HepG2 (cell line): Measurements from ENCODE around the gene DYNC2I2. TPM values are rescaled to one million over a fixed set of nuclear protein-coding genes. Genes with fewer than 3 reads are reported as not detected.

Experiments
- BRCA1 ChIP-seq: sonication (generic); formaldehyde crosslinking; IDR thresholded peaks from 2 replicates; pipeline ENCODE4 v1.4.0; 2020; ENCODE audit warnings: missing genetic modification reagents
- KLF12 ChIP-seq: sonication (generic); formaldehyde crosslinking; IDR thresholded peaks from 2 replicates; pipeline ENCODE4 v1.4.0; 2020; ENCODE audit warnings: missing genetic modification reagents, borderline replicate concordance
- MAF1 ChIP-seq: sonication (generic); formaldehyde crosslinking; IDR thresholded peaks from 2 replicates; pipeline ENCODE4 v1.5.0; 2020; ENCODE audit warnings: missing genetic modification reagents, borderline replicate concordance
- MXD4 ChIP-seq: IDR thresholded peaks from 2 replicates; pipeline ENCODE4 v1.6.1; 2016; ENCODE audit warnings: mild to moderate bottlenecking, missing biosample characterization, missing genetic modification reagents
- NONO ChIP-seq, 2 experiments: fragments of 450-650 bp in 1 of 2; sonication (generic) in 1 of 2; formaldehyde crosslinking in 1 of 2; IDR thresholded peaks in 1 of 2; conservative IDR thresholded peaks in 1 of 2; 2 replicates each; pipeline versions ENCODE4 v1.6.1 to v1.8.0; 2017 to 2022; ENCODE audit warnings: mild to moderate bottlenecking in 1 of 2, missing genetic modification reagents in 1 of 2, moderate library complexity in 1 of 2
- NR2F2 ChIP-seq: IDR thresholded peaks from 2 replicates; pipeline ENCODE4 v1.6.1; 2012; ENCODE audit warnings: low read depth, inconsistent platforms, borderline replicate concordance
- POGZ ChIP-seq: sonication (generic); formaldehyde crosslinking; IDR thresholded peaks from 2 replicates; pipeline ENCODE4 v1.4.0; 2020; ENCODE audit warnings: mild to moderate bottlenecking, missing genetic modification reagents
- POLR2AphosphoS2 ChIP-seq: IDR thresholded peaks from 2 replicates; pipeline ENCODE4 v1.6.1; 2011; ENCODE audit warnings: low read depth, low read length, improper control_type of control experiment
- RORA ChIP-seq: sonication (generic); formaldehyde crosslinking; IDR thresholded peaks from 2 replicates; pipeline ENCODE4 v1.5.0; 2020; ENCODE audit warnings: mild to moderate bottlenecking, missing genetic modification reagents, moderate library complexity
- SP2 ChIP-seq: sonication (generic); formaldehyde crosslinking; IDR thresholded peaks from 2 replicates; pipeline ENCODE4 v1.5.1; 2020; ENCODE audit warnings: mild to moderate bottlenecking, missing genetic modification reagents
- TGIF2 ChIP-seq: IDR thresholded peaks from 2 replicates; pipeline ENCODE4 v1.6.1; 2016; ENCODE audit warnings: control low read depth, missing compliant biosample characterization
- ZBTB4 ChIP-seq: sonication (generic); formaldehyde crosslinking; IDR thresholded peaks from 2 replicates; pipeline ENCODE4 v1.4.0; 2020; ENCODE audit warnings: missing genetic modification reagents, mild to moderate bottlenecking, borderline replicate concordance
- ZNF446 ChIP-seq: sonication (generic); formaldehyde crosslinking; IDR thresholded peaks from 2 replicates; pipeline ENCODE4 v1.5.0; 2020; ENCODE audit warnings: mild to moderate bottlenecking, missing genetic modification reagents
- polyA plus RNA-seq, 8 experiments: library from polyadenylated mRNA; depleted of rRNA in 3 of 8; stranded (reverse) in 7 of 8; unstranded in 1 of 8; fragments of >200 nt; fragmentation: Illumina TruSeq in 4 of 8; extraction: Trizol in 4 of 8; gene quantifications; 2 replicates each; pipeline versions ENCODE4 v1.2.1 to v1.2.3, GENCODE V29; 2011 to 2016; ENCODE audit warnings: low read depth in 4 of 8, missing spikeins in 1 of 8, mixed read lengths in 1 of 8; ENCODE audit not compliant: insufficient read depth in 1 of 8
- total RNA-seq, 5 experiments: library from RNA; depleted of rRNA; stranded (reverse); fragments of >200 nt; fragmentation: Illumina TruSeq; extraction: Trizol; gene quantifications; 2 replicates each; pipeline ENCODE4 v1.2.3, GENCODE V29; 2016; ENCODE audit warnings: low read depth in 1 of 5
- TF ChIP-seq, protein P1 (sequence below): sonication (generic); formaldehyde crosslinking; IDR thresholded peaks from 2 replicates; pipeline ENCODE4 v1.5.1; 2020; ENCODE audit warnings: missing genetic modification reagents, mild to moderate bottlenecking, borderline replicate concordance
- TF ChIP-seq, protein P2 (sequence below): sonication (generic); formaldehyde crosslinking; IDR thresholded peaks from 2 replicates; pipeline ENCODE4 v1.5.1; 2020; ENCODE audit warnings: missing genetic modification reagents, mild to moderate bottlenecking, borderline replicate concordance
- TF ChIP-seq, protein P3 (sequence below): sonication (generic); formaldehyde crosslinking; IDR thresholded peaks from 2 replicates; pipeline ENCODE4 v1.4.0; 2020; ENCODE audit warnings: low read depth, mild to moderate bottlenecking, missing genetic modification reagents

DYNC2I2 gene
- total and polyA plus RNA-seq, 2 of the 13 experiments (the other 11 are each of a cell fraction or from before 2014, with no cell fraction given) = 13.7 to 40.2 TPM

- TF ChIP-seq, protein P1, sequence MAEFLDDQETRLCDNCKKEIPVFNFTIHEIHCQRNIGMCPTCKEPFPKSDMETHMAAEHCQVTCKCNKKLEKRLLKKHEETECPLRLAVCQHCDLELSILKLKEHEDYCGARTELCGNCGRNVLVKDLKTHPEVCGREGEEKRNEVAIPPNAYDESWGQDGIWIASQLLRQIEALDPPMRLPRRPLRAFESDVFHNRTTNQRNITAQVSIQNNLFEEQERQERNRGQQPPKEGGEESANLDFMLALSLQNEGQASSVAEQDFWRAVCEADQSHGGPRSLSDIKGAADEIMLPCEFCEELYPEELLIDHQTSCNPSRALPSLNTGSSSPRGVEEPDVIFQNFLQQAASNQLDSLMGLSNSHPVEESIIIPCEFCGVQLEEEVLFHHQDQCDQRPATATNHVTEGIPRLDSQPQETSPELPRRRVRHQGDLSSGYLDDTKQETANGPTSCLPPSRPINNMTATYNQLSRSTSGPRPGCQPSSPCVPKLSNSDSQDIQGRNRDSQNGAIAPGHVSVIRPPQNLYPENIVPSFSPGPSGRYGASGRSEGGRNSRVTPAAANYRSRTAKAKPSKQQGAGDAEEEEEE (CRISPR knock-in tag) = no peak
- TF ChIP-seq KLF12 (CRISPR knock-in tag) (peak; percentile 82), NONO (IDR thresholded peaks at IDR 0.05) (no peak), NONO (CRISPR knock-in tag; conservative IDR thresholded peaks at IDR 0.05) (no peak; the same call in 1 of the 2 replicates), ZNF446 (no peak), POGZ (CRISPR knock-in tag) (no peak), ZBTB4 (no peak), SP2 (CRISPR knock-in tag) (no peak), RORA (CRISPR knock-in tag) (no peak), POLR2AphosphoS2 (no peak), MXD4 (CRISPR knock-in tag) (peak; percentile 52), BRCA1 (CRISPR knock-in tag) (no peak), MAF1 (CRISPR knock-in tag) (no peak), TGIF2 (CRISPR knock-in tag) (peak; percentile 36), NR2F2 (no peak; the same call in 1 of the 2 replicates)
- TF ChIP-seq, protein P2, sequence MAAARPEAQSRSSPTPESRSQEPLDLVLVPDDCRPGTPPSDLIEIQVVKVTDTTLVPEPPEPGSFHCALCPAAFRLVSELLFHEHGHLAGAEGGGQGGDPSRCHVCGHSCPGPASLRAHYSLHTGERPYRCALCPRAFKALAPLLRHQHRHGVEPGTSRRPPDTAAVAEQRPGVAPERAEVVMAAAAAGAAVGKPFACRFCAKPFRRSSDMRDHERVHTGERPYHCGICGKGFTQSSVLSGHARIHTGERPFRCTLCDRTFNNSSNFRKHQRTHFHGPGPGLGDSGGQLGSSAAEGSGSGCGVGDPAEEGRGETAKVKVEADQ = no peak
- TF ChIP-seq, protein P3, sequence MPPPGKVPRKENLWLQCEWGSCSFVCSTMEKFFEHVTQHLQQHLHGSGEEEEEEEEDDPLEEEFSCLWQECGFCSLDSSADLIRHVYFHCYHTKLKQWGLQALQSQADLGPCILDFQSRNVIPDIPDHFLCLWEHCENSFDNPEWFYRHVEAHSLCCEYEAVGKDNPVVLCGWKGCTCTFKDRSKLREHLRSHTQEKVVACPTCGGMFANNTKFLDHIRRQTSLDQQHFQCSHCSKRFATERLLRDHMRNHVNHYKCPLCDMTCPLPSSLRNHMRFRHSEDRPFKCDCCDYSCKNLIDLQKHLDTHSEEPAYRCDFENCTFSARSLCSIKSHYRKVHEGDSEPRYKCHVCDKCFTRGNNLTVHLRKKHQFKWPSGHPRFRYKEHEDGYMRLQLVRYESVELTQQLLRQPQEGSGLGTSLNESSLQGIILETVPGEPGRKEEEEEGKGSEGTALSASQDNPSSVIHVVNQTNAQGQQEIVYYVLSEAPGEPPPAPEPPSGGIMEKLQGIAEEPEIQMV = no peak
These were observed 21.2 kb downstream of the DYNC2I2 start (continued) for GRCh38 chr9:128635266-128636023.
